Cardiac muscle cell (in vitro differentiated cells and primary cell): ENCODE data around the gene SRRM3. TPM values are rescaled to one million over a fixed set of nuclear protein-coding genes. Genes with fewer than 3 reads are reported as not detected.

Experiments used
- DNase-seq, 2 donors: peaks; one replicate each; pipeline versions ENCODE4 v3.0.0 to v3.0.0-alpha.2; 2010 to 2017; ENCODE audit warnings: low read depth in 1 of 2, low spot score in 1 of 2
- H3K27ac ChIP-seq: fragments of 200-600 bp; sonication (generic); 2 replicates; pipeline ENCODE4 v1.5.1; 2016
- H3K27me3 ChIP-seq: fragments of 200-600 bp; sonication (generic); 2 replicates; pipeline ENCODE4 v1.6.0; 2016; ENCODE audit warnings: control low read depth
- H3K36me3 ChIP-seq: fragments of 200-600 bp; sonication (generic); 2 replicates; pipeline ENCODE4 v1.5.1; 2016; ENCODE audit warnings: control low read depth
- H3K4me1 ChIP-seq: fragments of 200-600 bp; sonication (generic); 2 replicates; pipeline ENCODE4 v1.8.1; 2017; ENCODE audit warnings: low read depth, mild to moderate bottlenecking, mixed run types
- H3K4me3 ChIP-seq: fragments of 200-600 bp; sonication (generic); 2 replicates; pipeline ENCODE4 v1.5.1; 2016; ENCODE audit warnings: mild to moderate bottlenecking
- H3K9me3 ChIP-seq: fragments of 200-600 bp; sonication (generic); 2 replicates; pipeline ENCODE4 v1.5.1; 2017; ENCODE audit warnings: low read depth, mild to moderate bottlenecking, control low read depth
- polyA plus RNA-seq: library from polyadenylated mRNA; unstranded; fragments of >200 nt; fragmentation: Nextera tagmentation; extraction: Ambion mirVana; gene quantifications from 2 replicates; pipeline ENCODE4 v1.2.1, GENCODE V29; 2016
- total RNA-seq: library from RNA; depleted of rRNA; stranded (reverse); fragments of >200 nt; gene quantifications from 2 replicates; pipeline ENCODE4 v1.2.3, GENCODE V29; 2016
- TF ChIP-seq, protein P1 (sequence below): IDR thresholded peaks from 2 replicates; pipeline ENCODE4 v1.5.1; 2012; ENCODE audit warnings: low read depth, mild to moderate bottlenecking, low read length

Gene SRRM3
- total and polyA plus RNA-seq, 2 experiments from 2014 or later, result 0.89 to 2.7 TPM

DNA sequence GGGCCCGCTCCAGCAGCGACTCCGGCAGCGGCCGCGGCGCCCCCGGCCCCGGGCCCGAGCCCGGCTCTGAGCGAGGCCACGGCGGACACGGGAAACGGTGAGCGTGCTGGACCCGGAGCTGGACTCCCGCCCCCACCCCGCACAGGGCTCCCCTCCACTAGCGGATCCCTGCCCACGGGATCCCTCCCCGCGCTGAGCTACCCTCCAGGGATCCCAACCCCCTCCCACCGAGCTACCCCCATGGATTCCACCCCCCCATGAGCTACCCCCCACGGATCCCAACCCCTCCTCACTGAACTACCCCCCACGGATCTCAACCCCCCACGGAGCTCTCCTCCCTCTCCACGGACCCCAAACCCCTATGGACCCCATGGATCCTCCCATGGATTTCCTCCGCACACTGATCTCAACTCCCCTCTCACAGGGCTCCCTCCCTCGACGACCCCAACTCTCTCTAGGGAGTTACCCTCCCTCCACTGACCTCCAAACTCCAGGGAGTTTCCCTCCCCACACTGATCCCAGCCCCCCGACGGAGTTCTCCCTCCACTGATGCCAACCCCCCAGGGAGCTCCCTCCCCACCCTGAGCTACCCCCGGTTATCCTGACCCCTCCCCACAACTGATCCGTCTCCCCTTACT is 80.1 kb downstream of the SRRM3 start:
- no peaks in the 10 kb centered on the region for H3K9me3 ChIP-seq
- H3K27ac ChIP-seq, result no peak overlapping the region
- peaks cover 75% of the 10 kb centered on the region for H3K27me3 ChIP-seq
- no peaks in the 10 kb centered on the region for H3K4me1 ChIP-seq
- TF ChIP-seq, protein P1, sequence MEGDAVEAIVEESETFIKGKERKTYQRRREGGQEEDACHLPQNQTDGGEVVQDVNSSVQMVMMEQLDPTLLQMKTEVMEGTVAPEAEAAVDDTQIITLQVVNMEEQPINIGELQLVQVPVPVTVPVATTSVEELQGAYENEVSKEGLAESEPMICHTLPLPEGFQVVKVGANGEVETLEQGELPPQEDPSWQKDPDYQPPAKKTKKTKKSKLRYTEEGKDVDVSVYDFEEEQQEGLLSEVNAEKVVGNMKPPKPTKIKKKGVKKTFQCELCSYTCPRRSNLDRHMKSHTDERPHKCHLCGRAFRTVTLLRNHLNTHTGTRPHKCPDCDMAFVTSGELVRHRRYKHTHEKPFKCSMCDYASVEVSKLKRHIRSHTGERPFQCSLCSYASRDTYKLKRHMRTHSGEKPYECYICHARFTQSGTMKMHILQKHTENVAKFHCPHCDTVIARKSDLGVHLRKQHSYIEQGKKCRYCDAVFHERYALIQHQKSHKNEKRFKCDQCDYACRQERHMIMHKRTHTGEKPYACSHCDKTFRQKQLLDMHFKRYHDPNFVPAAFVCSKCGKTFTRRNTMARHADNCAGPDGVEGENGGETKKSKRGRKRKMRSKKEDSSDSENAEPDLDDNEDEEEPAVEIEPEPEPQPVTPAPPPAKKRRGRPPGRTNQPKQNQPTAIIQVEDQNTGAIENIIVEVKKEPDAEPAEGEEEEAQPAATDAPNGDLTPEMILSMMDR, result no peak
- H3K4me3 ChIP-seq, result peak overlapping the region; percentile 31
- H3K36me3 ChIP-seq, result no peaks in the 10 kb centered on the region
- no peak for DNase-seq

DNA sequence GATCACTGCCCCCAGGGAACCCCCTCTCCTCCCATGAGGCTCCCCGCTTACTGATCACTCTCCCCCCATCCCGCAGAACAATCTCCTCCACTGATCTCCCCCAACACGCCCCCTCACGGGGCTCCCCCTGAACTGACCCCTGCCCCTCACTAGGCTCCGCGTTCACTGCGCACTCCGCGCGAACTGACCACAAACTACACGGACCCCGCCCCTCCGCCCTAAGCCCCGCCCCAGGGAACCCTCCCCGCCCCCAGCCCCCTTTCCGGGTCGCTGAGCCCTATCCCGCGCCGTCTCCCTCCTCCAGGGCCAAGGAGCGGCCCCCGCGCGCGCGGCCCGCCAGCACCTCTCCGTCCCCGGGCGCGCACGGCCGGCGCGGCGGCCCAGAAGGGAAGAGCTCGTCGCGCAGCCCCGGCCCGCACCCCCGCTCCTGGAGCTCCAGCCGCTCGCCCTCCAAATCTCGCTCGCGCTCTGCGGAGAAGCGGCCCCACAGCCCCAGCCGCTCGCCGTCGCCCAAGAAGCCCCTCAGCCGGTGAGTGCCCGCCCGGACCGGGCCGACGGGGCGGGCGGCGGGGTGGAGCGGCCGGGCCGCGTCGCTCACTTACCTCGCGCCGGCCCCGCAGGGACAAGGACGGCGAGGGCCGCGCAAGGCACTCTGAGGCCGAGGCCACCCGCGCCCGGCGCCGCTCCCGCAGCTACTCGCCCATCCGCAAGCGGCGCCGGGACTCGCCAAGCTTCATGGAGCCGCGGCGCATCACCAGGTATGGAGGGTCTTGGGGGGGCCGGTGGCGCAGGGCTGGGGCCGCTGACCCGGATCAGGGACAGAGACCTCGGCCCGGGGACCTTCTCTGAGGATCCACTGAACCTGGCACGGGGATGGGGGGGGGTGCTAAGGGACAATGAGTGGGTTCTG is 80.9 kb downstream of the SRRM3 start:
- peaks cover 68% of the 10 kb centered on the region for H3K27me3 ChIP-seq
- TF ChIP-seq, protein P1, result no peak
- DNase-seq, result peak; percentile 38 to 61

DNA sequence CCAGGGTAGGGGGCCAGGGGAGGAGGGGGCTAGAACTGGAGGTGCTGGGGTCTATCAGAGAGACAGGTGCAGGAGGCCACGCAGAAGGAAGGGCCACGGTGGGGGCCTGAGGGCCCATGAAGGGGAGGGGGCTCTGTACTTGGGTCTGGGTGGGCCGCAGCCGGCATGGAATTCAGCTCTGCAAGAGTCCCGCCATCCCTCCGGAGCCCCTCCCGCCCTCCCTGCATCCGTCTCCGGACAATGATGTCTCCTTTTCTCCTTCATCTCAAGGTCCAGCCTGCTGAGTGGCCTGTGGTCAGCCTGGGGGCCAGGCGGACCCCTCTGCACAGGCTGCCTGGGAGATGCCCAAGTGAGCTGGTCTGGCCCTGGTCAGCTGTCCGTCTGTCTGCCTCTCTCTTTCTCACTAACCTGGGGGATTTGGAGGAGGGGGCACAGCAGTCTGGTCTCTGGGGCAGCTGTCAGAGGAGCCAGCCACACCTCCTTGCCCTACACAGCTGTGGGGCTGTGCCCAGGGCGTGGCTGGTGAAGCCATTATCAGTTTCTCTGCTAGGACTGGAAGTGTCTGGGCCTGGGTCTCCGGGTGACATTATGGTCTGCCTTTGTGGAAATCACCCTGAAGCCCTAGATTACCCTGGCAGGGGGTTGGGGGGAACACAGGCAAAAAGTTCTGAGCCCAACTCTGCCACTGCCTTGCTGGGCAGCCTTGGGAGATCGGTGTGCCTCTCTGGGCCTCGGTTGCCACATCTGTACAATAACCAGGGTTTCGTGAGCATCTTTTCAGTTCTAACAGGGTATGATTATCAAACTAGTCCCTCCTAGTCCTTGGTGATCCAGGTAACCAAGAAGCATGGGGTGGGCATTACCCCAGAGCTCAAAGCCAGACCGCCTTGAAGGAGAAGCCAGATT is 81.8 kb downstream of the SRRM3 start:
- peaks cover 59% of the 10 kb centered on the region for H3K27me3 ChIP-seq
- H3K4me3 ChIP-seq, result no peak overlapping the region
- DNase-seq, result no peak

More for the DNA sequence above, 80.9 kb downstream of the SRRM3 start:
- H3K9me3 ChIP-seq, result no peaks in the 10 kb centered on the region
- H3K36me3 ChIP-seq, result no peaks in the 10 kb centered on the region
- no peak overlapping the region for H3K27ac ChIP-seq
- H3K4me1 ChIP-seq, result no peaks in the 10 kb centered on the region
- H3K4me3 ChIP-seq, result peak overlapping the region; percentile 31

DNA sequence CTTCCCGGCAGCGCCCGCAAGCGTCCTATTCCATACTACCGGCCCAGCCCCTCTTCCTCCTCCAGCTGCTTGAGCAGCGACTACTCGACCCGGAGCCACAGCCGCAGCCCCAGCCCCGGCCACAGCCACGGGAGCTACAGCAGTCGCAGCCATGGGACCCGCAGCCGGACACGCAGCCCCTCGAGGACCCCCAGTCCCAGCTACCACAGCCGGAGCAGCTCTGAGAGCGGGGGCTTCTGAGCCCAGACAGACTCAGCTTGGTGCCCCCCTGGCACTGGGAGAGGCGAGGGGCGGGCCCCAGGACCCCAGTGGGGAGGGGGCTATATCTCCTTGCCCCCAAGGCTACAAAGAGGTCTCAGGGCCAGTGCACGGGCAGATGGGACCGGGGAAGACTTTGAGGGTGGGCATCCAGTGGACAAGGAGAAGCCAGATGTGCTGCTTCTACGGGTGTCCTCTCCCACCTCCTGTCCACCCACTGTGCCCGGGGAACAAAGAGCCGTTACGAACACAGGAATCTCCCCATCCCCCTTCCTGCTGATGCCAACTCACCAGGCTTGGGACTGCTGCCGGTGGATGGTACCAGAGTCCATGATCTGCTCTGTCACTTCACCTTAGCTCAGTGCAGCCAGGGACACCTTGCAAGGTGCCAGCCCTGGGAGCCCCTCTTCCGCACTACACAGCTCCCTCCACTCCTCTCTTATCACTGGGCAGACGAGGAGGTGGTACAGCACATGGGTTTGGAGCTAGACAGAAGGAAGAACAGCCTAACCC is 84.1 kb downstream of the SRRM3 start:
- Histone ChIP-seq H3K4me1 (no peaks in the 10 kb centered on the region), H3K9me3 (no peaks in the 10 kb centered on the region), H3K27ac (no peak overlapping the region), H3K27me3 (peaks cover 36% of the 10 kb centered on the region), H3K36me3 (no peaks in the 10 kb centered on the region), H3K4me3 (no peak overlapping the region)
- no peak for DNase-seq
- TF ChIP-seq, protein P1, result no peak

More for the DNA sequence above, 81.8 kb downstream of the SRRM3 start:
- H3K9me3 ChIP-seq, result no peaks in the 10 kb centered on the region
- no peaks in the 10 kb centered on the region for H3K36me3 ChIP-seq
- H3K4me1 ChIP-seq, result no peaks in the 10 kb centered on the region
- H3K27ac ChIP-seq, result no peak overlapping the region
- TF ChIP-seq, protein P1, result no peak
